GM18511 (cell line): ENCODE results near the gene EGFLAM.

Experiments used
- ATAC-seq: cut with Tn5 transposase; IDR thresholded peaks from one replicate; pipeline ENCODE4 v1.9.1; 2021; ENCODE audit warnings: mild to moderate bottlenecking, moderate library complexity; ENCODE audit not compliant: unreplicated experiment

EGFLAM gene

GRCh38 chr5:38371596-38371995, 113.2 kb downstream of the EGFLAM start:
- ATAC-seq = no peak

- ATAC-seq = no peak
These were observed 115.4 kb downstream of the EGFLAM start for GRCh38 chr5:38373743-38374142.

GRCh38 chr5:38375423-38375822, 117.1 kb downstream of the EGFLAM start:
- no peak for ATAC-seq

DNA sequence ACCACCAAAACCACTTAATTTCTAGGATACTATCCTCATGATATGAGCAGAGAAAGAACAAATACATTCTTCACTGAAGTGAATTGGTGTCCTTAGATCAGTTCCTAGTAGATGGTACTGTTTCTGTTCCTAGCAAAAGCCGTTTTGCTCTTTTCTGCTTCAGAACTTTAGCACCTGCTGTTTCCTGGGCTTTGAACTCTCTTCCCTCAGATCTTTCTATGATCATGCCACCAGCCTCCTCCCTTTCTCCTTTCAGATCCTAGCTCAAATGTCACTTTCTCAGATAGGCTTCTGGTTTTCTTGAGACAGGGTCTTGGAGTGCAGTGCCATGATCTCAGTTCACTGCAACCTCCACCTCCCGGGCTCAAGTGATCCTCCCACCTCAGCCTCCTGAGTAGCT, 118.0 kb downstream of the EGFLAM start:
- no peak for ATAC-seq

GRCh38 chr5:38378579-38378978, 120.2 kb downstream of the EGFLAM start:
- no peak for ATAC-seq

DNA sequence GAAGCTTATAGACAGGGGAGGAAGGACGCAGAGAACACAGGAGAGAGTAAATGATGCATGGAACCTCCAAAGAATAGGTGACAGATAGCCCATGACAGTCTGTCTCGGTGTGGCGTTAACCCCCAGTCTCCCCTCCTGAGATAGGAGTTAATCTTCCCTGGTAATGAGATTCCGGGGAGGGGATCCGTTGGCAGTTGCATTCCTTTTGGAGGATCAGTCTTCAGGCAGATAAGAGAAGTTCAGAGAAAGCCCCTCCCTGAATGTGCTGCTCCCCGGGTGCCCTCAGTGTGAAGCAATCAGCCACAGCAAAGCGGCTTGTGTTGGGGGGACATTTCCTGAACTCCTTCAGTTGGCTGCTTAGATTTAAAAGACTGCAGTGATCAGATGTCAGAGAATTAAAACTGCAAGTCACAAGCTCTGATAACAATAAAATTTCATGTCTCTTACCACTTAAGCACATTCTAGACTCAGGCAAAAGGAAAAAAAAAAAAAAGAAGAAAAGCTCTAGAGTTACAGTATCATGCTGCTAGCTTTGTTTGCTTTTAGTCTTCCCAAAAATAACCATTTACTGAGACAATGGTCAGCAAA, 121.1 kb downstream of the EGFLAM start:
- no peak for ATAC-seq

DNA sequence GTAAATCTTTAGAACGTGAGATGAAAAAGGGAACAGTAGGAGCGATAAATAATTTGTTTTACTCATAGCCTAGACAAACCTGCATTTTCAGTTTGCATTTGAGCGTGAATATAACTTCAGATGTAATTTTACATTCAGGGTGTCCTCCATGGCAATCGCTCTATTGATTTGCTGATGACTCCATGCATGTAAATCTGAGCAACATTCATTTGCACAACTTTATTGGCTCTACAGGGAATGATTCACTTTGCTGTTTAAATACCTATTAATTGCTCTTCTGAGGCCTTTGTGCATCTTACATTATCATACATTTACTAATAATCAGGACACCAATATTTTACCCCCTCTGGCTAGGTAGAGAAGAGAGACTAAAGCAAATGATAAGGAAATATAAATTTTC, 122.2 kb downstream of the EGFLAM start:
- no peak for ATAC-seq

- no peak for ATAC-seq
These were observed 123.0 kb downstream of the EGFLAM start for GRCh38 chr5:38381361-38381760.

GRCh38 chr5:38382898-38383297, 124.5 kb downstream of the EGFLAM start:
- ATAC-seq = peak; percentile 99

DNA sequence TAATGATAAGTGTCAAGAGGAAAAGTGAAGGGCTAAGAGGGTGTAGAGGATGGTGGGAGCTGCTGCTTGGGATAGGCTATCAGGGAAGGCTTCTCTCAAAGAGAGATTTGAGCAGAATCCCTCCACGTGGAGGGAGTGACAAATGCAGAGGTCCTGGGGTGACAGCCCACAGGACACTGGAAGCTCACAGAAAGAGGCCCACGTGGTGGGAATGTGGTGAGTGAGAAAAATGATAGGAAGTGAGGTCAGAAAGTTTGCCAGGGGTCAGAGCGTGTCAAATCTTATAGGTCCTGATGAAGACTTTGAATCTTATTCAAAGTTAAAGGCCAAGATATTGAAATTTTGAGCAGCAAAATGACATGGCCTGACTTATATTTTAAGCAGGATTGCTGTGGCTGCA, 125.3 kb downstream of the EGFLAM start:
- no peak for ATAC-seq

DNA sequence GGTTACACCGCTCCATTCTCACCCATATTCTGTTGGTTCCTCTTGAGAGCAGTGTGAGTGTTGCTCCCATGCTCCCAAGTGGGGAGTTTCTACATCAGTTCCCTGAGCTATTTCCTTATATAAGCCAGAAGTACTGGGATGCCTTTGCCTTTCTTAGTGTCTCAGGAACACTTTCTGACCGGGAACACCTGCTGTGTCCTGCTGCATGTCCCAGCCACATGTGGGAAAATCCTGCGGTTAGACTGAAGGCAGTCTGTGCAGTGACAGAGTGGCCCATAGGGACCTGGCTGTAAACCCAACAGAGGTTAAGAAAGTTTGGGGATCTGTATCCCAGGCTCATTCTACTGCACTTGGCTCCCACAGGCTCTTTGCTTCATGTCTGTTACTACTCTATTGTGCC, 126.0 kb downstream of the EGFLAM start:
- ATAC-seq = no peak

DNA sequence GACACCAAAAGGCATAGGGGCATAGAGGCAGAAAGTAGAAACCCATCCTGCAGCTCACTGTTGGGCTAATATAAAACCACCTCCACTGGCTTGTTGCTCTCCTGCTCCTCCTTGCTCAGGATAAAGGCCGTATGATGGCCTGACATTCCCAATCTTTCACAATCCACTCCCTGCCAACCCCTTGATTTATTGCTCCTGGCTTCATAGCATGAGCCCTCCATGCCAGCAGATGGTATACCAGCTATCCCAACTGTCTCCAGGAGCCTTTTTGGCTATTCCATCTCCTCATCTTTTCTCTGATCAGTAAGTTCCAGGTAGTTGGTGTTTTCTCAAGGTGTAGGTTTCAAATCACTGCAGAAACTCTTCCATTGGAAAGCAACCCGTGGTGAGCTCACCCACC, 128.8 kb downstream of the EGFLAM start:
- no peak for ATAC-seq

DNA sequence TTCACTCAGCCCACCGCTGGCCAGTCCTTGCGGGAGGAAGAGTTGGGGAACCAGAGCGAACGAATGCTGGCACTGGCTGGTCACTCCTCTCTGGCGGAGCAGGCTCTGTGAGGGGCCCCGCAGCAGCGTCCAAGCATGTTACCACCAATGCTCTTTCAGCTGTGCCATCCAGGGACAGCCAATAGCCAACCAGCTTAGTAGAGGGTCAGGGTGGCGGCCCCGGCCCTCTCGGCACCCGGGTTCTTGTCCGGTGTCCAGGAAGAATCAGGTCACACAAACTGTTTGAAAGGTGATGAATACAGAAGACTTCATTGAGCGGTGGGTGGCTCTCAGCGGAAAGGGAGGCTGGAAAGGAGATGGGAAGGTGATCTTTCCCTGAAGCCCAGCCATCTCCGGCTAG, 135.3 kb downstream of the EGFLAM start:
- no peak for ATAC-seq

GRCh38 chr5:38396766-38397165, 138.4 kb downstream of the EGFLAM start:
- no peak for ATAC-seq

GRCh38 chr5:38400365-38400764, 142.0 kb downstream of the EGFLAM start:
- no peak for ATAC-seq

DNA sequence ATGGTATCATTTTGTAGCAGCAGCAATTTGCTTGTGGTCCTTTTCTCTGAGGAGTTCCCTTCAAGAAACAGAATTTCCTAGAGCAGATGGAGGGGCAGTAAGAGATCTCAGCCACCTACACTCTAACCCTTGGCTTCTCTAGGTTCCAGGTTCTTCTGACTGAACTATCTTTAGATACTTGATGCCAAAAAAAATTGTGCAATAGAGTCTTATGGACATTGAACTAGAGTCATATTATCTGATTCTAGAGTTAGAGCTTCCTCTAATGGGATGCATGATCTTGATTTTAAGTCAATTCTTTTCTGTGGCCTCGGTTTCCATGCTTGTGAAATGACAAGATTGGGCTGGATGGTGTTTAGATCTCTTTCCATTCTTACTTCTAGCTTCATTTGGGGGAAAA, 142.8 kb downstream of the EGFLAM start:
- ATAC-seq = no peak

GRCh38 chr5:38403406-38403805, 145.0 kb downstream of the EGFLAM start:
- no peak for ATAC-seq

DNA sequence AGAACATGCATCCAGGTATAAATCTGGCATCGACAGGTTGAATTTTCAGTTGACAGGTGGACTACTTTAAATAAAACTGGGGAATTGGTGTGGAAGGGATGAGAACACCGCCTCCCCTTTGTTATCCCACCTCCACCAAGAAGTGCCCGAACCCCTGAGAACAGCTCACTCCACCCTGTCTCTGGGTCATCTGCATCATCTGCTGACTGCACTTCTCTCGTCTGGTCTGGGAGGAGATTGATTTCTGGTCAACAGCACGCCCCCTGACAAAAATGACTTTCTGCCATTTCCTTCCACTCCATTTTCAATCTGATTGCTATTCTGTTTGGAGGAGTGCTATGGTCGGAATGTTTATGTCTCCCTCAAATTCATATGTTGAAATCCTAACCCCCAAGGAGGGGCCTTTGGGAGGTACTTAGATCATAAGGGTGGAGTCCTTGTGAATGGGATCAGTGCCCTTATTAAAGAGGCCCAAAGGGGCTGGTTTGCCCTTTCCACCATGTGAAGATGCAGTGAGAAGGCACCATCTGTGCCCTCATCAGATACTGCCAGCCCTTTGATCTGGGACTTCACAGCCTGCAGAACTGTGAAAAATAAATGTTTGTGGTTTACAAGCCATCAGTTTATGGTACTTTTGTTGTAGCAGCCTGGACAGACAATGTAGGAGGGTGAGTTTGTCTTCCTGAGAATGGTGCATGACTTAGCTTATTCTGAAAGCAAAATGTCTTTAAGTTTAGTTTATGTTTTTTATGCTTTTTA, 145.7 kb downstream of the EGFLAM start:
- ATAC-seq = no peak

DNA sequence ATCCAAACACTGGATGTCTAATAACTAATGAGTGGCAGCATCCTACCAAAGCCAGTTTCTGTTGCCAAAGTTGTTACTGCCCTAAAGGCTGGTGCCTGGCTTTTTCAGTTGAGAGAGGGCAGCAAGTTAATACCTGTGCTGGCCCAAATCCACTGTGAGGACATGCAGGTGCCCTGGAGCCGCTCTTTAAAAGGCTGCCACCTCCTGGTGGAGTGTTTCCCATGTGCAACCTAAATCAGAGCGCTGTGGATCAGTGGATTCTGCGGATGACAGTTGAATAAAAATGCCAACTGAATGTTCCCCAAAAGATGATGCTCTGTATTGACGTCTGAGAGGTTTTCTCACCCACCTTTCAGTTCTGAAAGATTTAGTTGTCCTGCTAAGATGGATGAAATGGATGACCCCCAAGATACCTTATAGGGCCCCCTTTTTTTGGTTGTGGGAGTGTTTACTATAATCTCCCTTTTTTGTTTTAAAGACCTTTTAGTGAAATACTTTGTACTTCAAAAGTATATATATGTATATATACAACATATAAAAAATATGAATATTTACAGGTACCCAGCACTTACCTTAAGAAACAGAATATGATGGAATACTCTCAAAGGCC, 146.4 kb downstream of the EGFLAM start:
- ATAC-seq = no peak

- ATAC-seq = no peak
These were observed 150.3 kb downstream of the EGFLAM start for GRCh38 chr5:38408446-38409198.

DNA sequence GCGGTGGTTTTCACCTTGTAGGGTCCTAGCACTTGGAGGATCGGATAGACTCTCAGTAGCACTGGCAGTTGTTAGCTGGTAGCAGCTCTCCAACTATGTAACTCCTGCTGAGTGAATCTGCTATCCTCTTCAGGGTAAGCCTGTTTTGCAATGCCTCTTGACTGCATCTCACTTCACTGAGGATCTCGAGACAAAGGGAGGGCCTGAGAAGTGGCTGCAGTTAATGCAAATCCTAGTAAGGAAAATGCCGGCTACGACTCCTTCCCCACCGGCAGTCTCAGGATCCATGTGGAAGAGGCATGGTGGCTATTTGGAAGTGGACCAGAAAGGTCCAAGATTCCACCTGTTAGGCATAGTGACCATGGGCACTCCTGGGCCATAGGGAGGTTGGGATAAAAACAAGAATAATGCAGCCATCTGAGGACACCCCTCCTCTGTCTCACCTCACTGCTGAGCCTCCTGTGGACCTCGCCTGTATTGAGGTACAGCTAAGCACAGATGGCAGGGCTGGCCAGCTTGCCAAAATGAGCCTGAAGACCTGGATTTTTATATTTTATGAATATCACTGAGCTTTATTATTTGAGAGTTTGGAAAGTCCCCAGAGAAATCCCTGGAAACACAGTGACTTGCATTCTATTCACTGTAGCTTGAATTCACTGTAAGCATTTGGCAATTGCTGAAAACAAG, 152.1 kb downstream of the EGFLAM start:
- no peak for ATAC-seq
